Endodermal cell (in vitro differentiated cells): ENCODE measurements around the gene IL1RAP. TPM values are rescaled to one million over a fixed set of nuclear protein-coding genes. Genes with fewer than 3 reads are reported as not detected.

Experiments
- DNase-seq: peaks from one replicate; pipeline ENCODE4 v3.0.0-alpha.2; 2017
- H3K27ac ChIP-seq: 2 replicates; pipeline ENCODE4 v1.5.1; 2013; ENCODE audit warnings: mild to moderate bottlenecking, low read depth, low read length, moderate library complexity
- H3K27me3 ChIP-seq: 2 replicates; pipeline ENCODE4 v1.6.1; 2013; ENCODE audit warnings: mild to moderate bottlenecking, low read length, moderate library complexity; ENCODE audit not compliant: insufficient read depth, control insufficient read depth, poor library complexity, severe bottlenecking
- H3K36me3 ChIP-seq: 2 replicates; pipeline ENCODE4 v1.7.0; 2013; ENCODE audit warnings: mild to moderate bottlenecking, low read length, moderate library complexity; ENCODE audit not compliant: control insufficient read depth, insufficient read depth
- H3K4me1 ChIP-seq: one replicate; pipeline ENCODE4 v1.7.0; 2013; ENCODE audit warnings: low read length; ENCODE audit not compliant: control insufficient read depth, insufficient read depth
- H3K4me3 ChIP-seq: 2 replicates; pipeline ENCODE4 v1.5.1; 2013; ENCODE audit warnings: mild to moderate bottlenecking, low read length, moderate library complexity
- H3K9ac ChIP-seq: 2 replicates; pipeline ENCODE4 v1.6.1; 2013; ENCODE audit warnings: mild to moderate bottlenecking, low read length, moderate library complexity; ENCODE audit not compliant: poor library complexity, severe bottlenecking; ENCODE audit errors: extremely low read depth
- H3K9me3 ChIP-seq: 2 replicates; pipeline ENCODE4 v1.6.1; 2013; ENCODE audit warnings: mild to moderate bottlenecking, low read length, moderate library complexity; ENCODE audit not compliant: control insufficient read depth
- H3K27ac Mint-ChIP-seq: 2 replicates; pipeline ENCODE4 v1.8.0; 2020; ENCODE audit warnings: mixed read lengths
- H3K27me3 Mint-ChIP-seq: 2 replicates; pipeline ENCODE4 v1.8.0; 2021; ENCODE audit warnings: mild to moderate bottlenecking, mixed read lengths; ENCODE audit not compliant: insufficient read depth
- H3K36me3 Mint-ChIP-seq: 2 replicates; pipeline ENCODE4 v1.8.0; 2020; ENCODE audit warnings: low read depth, mixed read lengths
- H3K4me1 Mint-ChIP-seq: 2 replicates; pipeline ENCODE4 v1.8.0; 2020; ENCODE audit warnings: mixed read lengths
- H3K4me3 Mint-ChIP-seq: 2 replicates; pipeline ENCODE4 v1.8.0; 2020; ENCODE audit warnings: mild to moderate bottlenecking, moderate library complexity, mixed read lengths
- H3K9me3 Mint-ChIP-seq: 2 replicates; pipeline ENCODE4 v1.8.0; 2020; ENCODE audit warnings: mild to moderate bottlenecking, mixed read lengths
- CTCF ChIP-seq: fragments of 200-600 bp; sonication (generic); conservative IDR thresholded peaks from 2 replicates; pipeline ENCODE4 v1.5.0; 2021; ENCODE audit warnings: antibody characterized with exemption, mild to moderate bottlenecking
- WGBS, 2 experiments: methylation state at CpG; one replicate each; pipeline versions ENCODE4 v1.1.5 to v1.1.7; 2013; ENCODE audit warnings: missing lambda C conversion rate in 2 of 2, mixed read lengths in 1 of 2; ENCODE audit not compliant: insufficient coverage in 1 of 2, insufficient read length in 1 of 2; 5-methylcytosine and 5-hydroxymethylcytosine counted together
- total RNA-seq, 2 donors: library from RNA; stranded (reverse); fragmentation: NEBNext Ultra II Directional in 1 of 2; extraction: Animal tissue kit (Norgen Biotek cat#: 25700) in 1 of 2; gene quantifications; 2 replicates in 1 of 2; 3 replicates in 1 of 2; pipeline ENCODE4 v1.2.1, GENCODE V29; 2021

The IL1RAP gene
- total RNA-seq, 2 donors from 2014 or later, result 2.6 to 6.0 TPM

GRCh38 chr3:190644766-190645165 lies 130.9 kb downstream of the IL1RAP start:
- H3K4me1 ChIP-seq, result no peaks in the 10 kb centered on the region
- Mint-ChIP-seq H3K4me1 (peaks cover 8% of the 10 kb centered on the region), H3K9me3 (no peaks in the 10 kb centered on the region), H3K4me3 (no peak overlapping the region), H3K27me3 (no peaks in the 10 kb centered on the region), H3K36me3 (no peaks in the 10 kb centered on the region), H3K27ac (no peak overlapping the region)
- no peak overlapping the region for H3K9ac ChIP-seq
- no peak for TF ChIP-seq CTCF
- no peak for DNase-seq
- no peaks in the 10 kb centered on the region for H3K9me3 ChIP-seq
- no peaks in the 10 kb centered on the region for H3K36me3 ChIP-seq
- H3K27me3 ChIP-seq, result no peaks in the 10 kb centered on the region
- WGBS, 2 experiments, result 88 to 100% methylated on average over 3 to 5 of the region's 5 CpGs
- H3K4me3 ChIP-seq, result no peak overlapping the region
- no peak overlapping the region for H3K27ac ChIP-seq

- no peaks in the 10 kb centered on the region for H3K27me3 Mint-ChIP-seq
- H3K9ac ChIP-seq, result no peak overlapping the region
- no peaks in the 10 kb centered on the region for H3K36me3 Mint-ChIP-seq
- no peak overlapping the region for H3K27ac ChIP-seq
- H3K36me3 ChIP-seq, result no peaks in the 10 kb centered on the region
- no peak for DNase-seq
- no peaks in the 10 kb centered on the region for H3K9me3 ChIP-seq
- no peaks in the 10 kb centered on the region for H3K27me3 ChIP-seq
- H3K9me3 Mint-ChIP-seq, result no peaks in the 10 kb centered on the region
- 71 to 86% methylated on average over 1 to 4 of the region's 4 CpGs for WGBS, 2 experiments
- H3K4me1 ChIP-seq, result no peaks in the 10 kb centered on the region
- no peak for TF ChIP-seq CTCF
- H3K4me3 ChIP-seq, result no peak overlapping the region
- H3K4me1 Mint-ChIP-seq, result peaks cover 8% of the 10 kb centered on the region
- H3K27ac Mint-ChIP-seq, result peak overlapping the region; percentile 82
- H3K4me3 Mint-ChIP-seq, result no peak overlapping the region
Observed at GRCh38 chr3:190645932-190646460, 132.1 kb downstream of the IL1RAP start.

- DNase-seq, result no peak
- Mint-ChIP-seq H3K9me3 (no peaks in the 10 kb centered on the region), H3K4me1 (peaks cover 8% of the 10 kb centered on the region), H3K36me3 (no peaks in the 10 kb centered on the region), H3K27me3 (no peaks in the 10 kb centered on the region), H3K27ac (peak overlapping the region; percentile 18), H3K4me3 (no peak overlapping the region)
- Histone ChIP-seq H3K36me3 (no peaks in the 10 kb centered on the region), H3K4me3 (no peak overlapping the region), H3K4me1 (no peaks in the 10 kb centered on the region), H3K9ac (no peak overlapping the region), H3K9me3 (no peaks in the 10 kb centered on the region), H3K27me3 (no peaks in the 10 kb centered on the region), H3K27ac (no peak overlapping the region)
- 89% methylated on average over 1 to 2 of the region's 2 CpGs for WGBS, 2 experiments
- TF ChIP-seq CTCF, result no peak
Observed at GRCh38 chr3:190646996-190647395, 133.1 kb downstream of the IL1RAP start.
